Neural crest cell (in vitro differentiated cells): ENCODE data around the gene CSRP2. TPM values are rescaled to one million over a fixed set of nuclear protein-coding genes. Genes with fewer than 3 reads are reported as not detected.
A peak's percentile ranks its signal among the peaks of the same experiment; 100 is the strongest.

Source experiments
- DNase-seq: peaks from one replicate; pipeline ENCODE4 v3.0.0; 2021; ENCODE audit warnings: low read depth, mixed read lengths, low spot score
- H3K27ac Mint-ChIP-seq: one replicate; pipeline ENCODE4 v1.8.0; 2021; ENCODE audit warnings: mild to moderate bottlenecking, mixed read lengths; ENCODE audit not compliant: unreplicated experiment
- H3K27me3 Mint-ChIP-seq: 2 replicates; pipeline ENCODE4 v1.8.0; 2021; ENCODE audit warnings: low read depth, mild to moderate bottlenecking, mixed read lengths
- H3K36me3 Mint-ChIP-seq: 2 replicates; pipeline ENCODE4 v1.8.0; 2021; ENCODE audit warnings: low read depth, mild to moderate bottlenecking, mixed read lengths
- H3K4me1 Mint-ChIP-seq: 2 replicates; pipeline ENCODE4 v1.8.0; 2021; ENCODE audit warnings: mixed read lengths
- H3K4me3 Mint-ChIP-seq: one replicate; pipeline ENCODE4 v1.8.0; 2021; ENCODE audit warnings: mild to moderate bottlenecking, mixed read lengths
- H3K9me3 Mint-ChIP-seq: 2 replicates; pipeline ENCODE4 v1.8.0; 2021; ENCODE audit warnings: mixed read lengths
- CTCF ChIP-seq: fragments of 200-600 bp; sonication (generic); conservative IDR thresholded peaks from 2 replicates; pipeline ENCODE4 v1.5.0; 2021; ENCODE audit warnings: antibody characterized with exemption, mild to moderate bottlenecking
- total RNA-seq: library from RNA; stranded (reverse); gene quantifications from 2 replicates; pipeline ENCODE4 v1.2.1, GENCODE V29; 2021

Gene CSRP2
- total RNA-seq, 1 donor from 2014 or later, result 80.8 TPM

DNA sequence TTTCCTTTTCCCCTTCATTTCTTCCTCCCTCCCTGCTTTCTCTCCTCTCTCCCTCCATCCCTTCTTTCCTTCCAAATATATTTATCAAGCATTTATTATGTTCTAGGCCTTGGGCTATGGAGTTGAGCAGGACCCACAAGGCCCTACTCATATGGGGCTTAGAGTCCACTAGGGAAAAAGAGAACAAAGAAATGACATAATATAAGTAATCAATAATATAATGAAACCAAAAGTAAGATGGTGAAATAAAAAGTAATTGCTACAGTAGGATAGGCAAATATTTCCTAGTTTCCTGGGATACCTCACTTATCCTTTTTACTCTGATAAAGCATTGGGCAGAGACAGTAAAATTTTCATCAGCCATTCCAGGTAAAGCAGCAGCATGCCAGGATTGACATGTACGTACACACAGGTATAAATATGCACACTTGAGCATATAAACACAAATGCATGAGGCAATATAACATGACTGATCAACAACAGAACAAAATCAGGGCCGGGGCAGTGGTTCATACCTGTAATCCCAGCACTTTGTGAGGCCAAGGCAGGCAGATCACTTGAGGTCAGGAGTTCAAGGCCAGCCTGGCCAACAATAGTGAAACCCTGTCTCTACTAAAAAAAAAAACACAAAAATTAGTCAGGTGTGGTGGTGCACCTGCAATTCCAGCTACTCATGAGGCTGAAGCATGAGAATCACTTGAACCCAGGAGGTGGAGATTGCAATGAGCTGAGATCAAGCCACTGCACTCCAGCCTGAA is 35.5 kb upstream of the CSRP2 start:
- Mint-ChIP-seq H3K36me3 (no peaks in the 10 kb centered on the region), H3K4me3 (no peak overlapping the region), H3K9me3 (no peaks in the 10 kb centered on the region), H3K27ac (no peak overlapping the region), H3K4me1 (peaks cover 2% of the 10 kb centered on the region), H3K27me3 (peaks cover 3% of the 10 kb centered on the region)
- DNase-seq, result no peak
- TF ChIP-seq CTCF, result no peak

- H3K4me3 Mint-ChIP-seq, result no peak overlapping the region
- H3K4me1 Mint-ChIP-seq, result peaks cover 9% of the 10 kb centered on the region
- no peak for DNase-seq
- TF ChIP-seq CTCF, result no peak
- peaks cover 3% of the 10 kb centered on the region for H3K27me3 Mint-ChIP-seq
- peak overlapping the region; percentile 5 for H3K27ac Mint-ChIP-seq
- H3K9me3 Mint-ChIP-seq, result no peaks in the 10 kb centered on the region
- H3K36me3 Mint-ChIP-seq, result no peaks in the 10 kb centered on the region
These were observed 30.5 kb upstream of the CSRP2 start for GRCh38 chr12:76909290-76909689.

GRCh38 chr12:76908303-76909017 is 29.6 kb upstream of the CSRP2 start:
- no peak for TF ChIP-seq CTCF
- DNase-seq, result no peak
- Mint-ChIP-seq H3K9me3 (no peaks in the 10 kb centered on the region), H3K4me1 (peaks cover 9% of the 10 kb centered on the region), H3K4me3 (no peak overlapping the region), H3K27me3 (peaks cover 3% of the 10 kb centered on the region), H3K27ac (no peak overlapping the region), H3K36me3 (no peaks in the 10 kb centered on the region)

- Mint-ChIP-seq H3K36me3 (no peaks in the 10 kb centered on the region), H3K27me3 (no peaks in the 10 kb centered on the region), H3K27ac (no peak overlapping the region), H3K4me3 (no peak overlapping the region), H3K9me3 (no peaks in the 10 kb centered on the region), H3K4me1 (no peaks in the 10 kb centered on the region)
- TF ChIP-seq CTCF, result no peak
- DNase-seq, result no peak
These were observed 23.0 kb upstream of the CSRP2 start for GRCh38 chr12:76901628-76902380.

GRCh38 chr12:76899522-76899921 is 20.7 kb upstream of the CSRP2 start:
- no peaks in the 10 kb centered on the region for H3K36me3 Mint-ChIP-seq

More at GRCh38 chr12:76899522-76899921, 20.7 kb upstream of the CSRP2 start:
- TF ChIP-seq CTCF, result no peak
- Mint-ChIP-seq H3K27ac (no peak overlapping the region), H3K4me3 (no peak overlapping the region), H3K9me3 (peaks cover 3% of the 10 kb centered on the region), H3K27me3 (no peaks in the 10 kb centered on the region), H3K4me1 (no peaks in the 10 kb centered on the region)
- no peak for DNase-seq
